Activated CD4-positive, alpha-beta T cell treated with anti-CD3 and anti-CD28 coated beads, Interleukin-2, amount 10 ng/mL, durations not matched to agents 7 days and 5 days (primary cell): ENCODE data around the gene USP6NL. TPM values are rescaled to one million over a fixed set of nuclear protein-coding genes. Genes with fewer than 3 reads are reported as not detected.

Experiments
- CTCF ChIA-PET: fragments of 350-600 bp; sonication (Branson Sonifier 250); formaldehyde crosslinking; loops from one replicate; lab custom pipeline; 2021; ENCODE audit warnings: antibody characterized with exemption; lab: Charles Lee
- POLR2A ChIA-PET: fragments of 350-600 bp; sonication (Branson Sonifier 250); formaldehyde crosslinking; loops from one replicate; lab custom pipeline; 2021; ENCODE audit warnings: antibody characterized with exemption; lab: Charles Lee
- DNase-seq: peaks from one replicate; pipeline ENCODE4 v3.0.0-alpha.2; 2020
- H3K27ac Mint-ChIP-seq: one replicate; pipeline ENCODE4 v1.8.0; 2021; ENCODE audit warnings: mild to moderate bottlenecking, moderate library complexity, mixed read lengths
- H3K27me3 Mint-ChIP-seq: one replicate; pipeline ENCODE4 v1.8.0; 2021; ENCODE audit warnings: mixed read lengths
- H3K36me3 Mint-ChIP-seq: one replicate; pipeline ENCODE4 v1.8.0; 2021; ENCODE audit warnings: low read depth, mixed read lengths
- H3K4me1 Mint-ChIP-seq: one replicate; pipeline ENCODE4 v1.8.0; 2021; ENCODE audit warnings: mixed read lengths
- H3K4me3 Mint-ChIP-seq: one replicate; pipeline ENCODE4 v1.8.0; 2021; ENCODE audit warnings: mild to moderate bottlenecking, moderate library complexity, mixed read lengths
- H3K9me3 Mint-ChIP-seq: one replicate; pipeline ENCODE4 v1.8.0; 2021; ENCODE audit warnings: mixed read lengths
- total RNA-seq, 2 experiments: library from RNA; stranded (reverse); gene quantifications; one replicate each; pipeline ENCODE4 v1.2.3, GENCODE V29; 2021

Gene USP6NL
- 1 to 10 TPM; 3.1 to 4.0 TPM for total RNA-seq

GRCh38 chr10:11611248-11612020 is at the start of gene USP6NL:
USP6NL (minus strand) TSS chr10:11611650; CDS start chr10:11597634, 14,016 bp downstream.
- POLR2A ChIA-PET = no interaction called here
- Mint-ChIP-seq H3K4me3 (peak within 1 kb of the TSS; percentile 85), H3K9me3 (peaks cover 8% of the 10 kb centered on the region), H3K4me1 (peaks cover 48% of the 10 kb centered on the region), H3K36me3 (no peaks in the 10 kb centered on the region), H3K27ac (peak within 1 kb of the TSS; percentile 84), H3K27me3 (peaks cover 34% of the 10 kb centered on the region)
- CTCF ChIA-PET = interaction anchor here (0.7 to 1.7 kb wide), 2 partner anchors 17 to 1332 kb away, joined by 3 read pairs; no protein-coding TSS in a partner anchor
- peak; percentile 56 for DNase-seq

- H3K4me3 Mint-ChIP-seq = no peak overlapping the region
- peaks cover 11% of the 10 kb centered on the region for H3K4me1 Mint-ChIP-seq
- H3K27me3 Mint-ChIP-seq = peaks cover 15% of the 10 kb centered on the region
- H3K27ac Mint-ChIP-seq = no peak overlapping the region
- DNase-seq = no peak
- no peaks in the 10 kb centered on the region for H3K9me3 Mint-ChIP-seq
- ChIA-PET POLR2A (no interaction called here), CTCF (no interaction called here)
- no peaks in the 10 kb centered on the region for H3K36me3 Mint-ChIP-seq
Observed at GRCh38 chr10:11658801-11659368, 47.4 kb upstream of the USP6NL start.

GRCh38 chr10:11655836-11656235 is 44.4 kb upstream of the USP6NL start:
- Mint-ChIP-seq H3K27ac (no peak overlapping the region), H3K4me3 (no peak overlapping the region), H3K9me3 (no peaks in the 10 kb centered on the region), H3K36me3 (no peaks in the 10 kb centered on the region), H3K4me1 (peaks cover under 1% of the 10 kb centered on the region), H3K27me3 (peaks cover 19% of the 10 kb centered on the region)
- ChIA-PET CTCF (interaction anchor here (0.6 kb wide), 1 partner anchor 1667 kb away, joined by 3 read pairs; no protein-coding TSS in a partner anchor), POLR2A (no interaction called here)
- DNase-seq = no peak

- Mint-ChIP-seq H3K9me3 (no peaks in the 10 kb centered on the region), H3K27ac (no peak overlapping the region), H3K4me3 (no peak overlapping the region), H3K27me3 (peaks cover 12% of the 10 kb centered on the region), H3K4me1 (no peaks in the 10 kb centered on the region), H3K36me3 (no peaks in the 10 kb centered on the region)
- DNase-seq = no peak
- CTCF ChIA-PET = interaction anchor here (0.8 to 0.9 kb wide), 2 partner anchors 23 to 156 kb away, joined by 3 read pairs; no protein-coding TSS in a partner anchor
- POLR2A ChIA-PET = no interaction called here
Observed at GRCh38 chr10:11654659-11655058, 43.2 kb upstream of the USP6NL start.

GRCh38 chr10:11653758-11654471 is 42.5 kb upstream of the USP6NL start:
- DNase-seq = no peak
- no peaks in the 10 kb centered on the region for H3K4me1 Mint-ChIP-seq
- H3K9me3 Mint-ChIP-seq = no peaks in the 10 kb centered on the region
- H3K27ac Mint-ChIP-seq = no peak overlapping the region
- peaks cover 12% of the 10 kb centered on the region for H3K27me3 Mint-ChIP-seq
- CTCF ChIA-PET = interaction anchor here (0.8 kb wide), 1 partner anchor 22 kb away, joined by 3 read pairs; no protein-coding TSS in a partner anchor
- no peak overlapping the region for H3K4me3 Mint-ChIP-seq
- POLR2A ChIA-PET = no interaction called here
- H3K36me3 Mint-ChIP-seq = no peaks in the 10 kb centered on the region

- H3K4me1 Mint-ChIP-seq = no peaks in the 10 kb centered on the region
- DNase-seq = no peak
- no peaks in the 10 kb centered on the region for H3K9me3 Mint-ChIP-seq
- CTCF ChIA-PET = no interaction called here
- H3K36me3 Mint-ChIP-seq = no peaks in the 10 kb centered on the region
- H3K4me3 Mint-ChIP-seq = no peak overlapping the region
- peaks cover 3% of the 10 kb centered on the region for H3K27me3 Mint-ChIP-seq
- no peak overlapping the region for H3K27ac Mint-ChIP-seq
- POLR2A ChIA-PET = no interaction called here
Observed at GRCh38 chr10:11647676-11648075, 36.2 kb upstream of the USP6NL start.

GRCh38 chr10:11646450-11646849 is 35.0 kb upstream of the USP6NL start:
- no peak for DNase-seq
- Mint-ChIP-seq H3K4me1 (no peaks in the 10 kb centered on the region), H3K4me3 (no peak overlapping the region), H3K27ac (no peak overlapping the region), H3K36me3 (no peaks in the 10 kb centered on the region), H3K9me3 (no peaks in the 10 kb centered on the region), H3K27me3 (peaks cover 3% of the 10 kb centered on the region)
- ChIA-PET CTCF (interaction anchor here (0.6 kb wide), 1 partner anchor 1308 kb away, joined by 3 read pairs; no protein-coding TSS in a partner anchor), POLR2A (no interaction called here)

- Mint-ChIP-seq H3K4me3 (no peak overlapping the region), H3K27ac (no peak overlapping the region), H3K4me1 (no peaks in the 10 kb centered on the region), H3K36me3 (no peaks in the 10 kb centered on the region), H3K27me3 (peaks cover 23% of the 10 kb centered on the region), H3K9me3 (no peaks in the 10 kb centered on the region)
- no peak for DNase-seq
- ChIA-PET POLR2A (no interaction called here), CTCF (interaction anchor here (0.6 kb wide), 1 partner anchor 1013 kb away, joined by 3 read pairs; no protein-coding TSS in a partner anchor)
Observed at GRCh38 chr10:11643039-11643438, 31.6 kb upstream of the USP6NL start.

GRCh38 chr10:11642566-11642965 is 31.1 kb upstream of the USP6NL start:
- DNase-seq = no peak
- Mint-ChIP-seq H3K4me3 (no peak overlapping the region), H3K27ac (no peak overlapping the region), H3K36me3 (no peaks in the 10 kb centered on the region), H3K4me1 (no peaks in the 10 kb centered on the region), H3K9me3 (no peaks in the 10 kb centered on the region), H3K27me3 (peaks cover 23% of the 10 kb centered on the region)
- ChIA-PET CTCF (no interaction called here), POLR2A (no interaction called here)

- peaks cover 4% of the 10 kb centered on the region for H3K9me3 Mint-ChIP-seq
- DNase-seq = no peak
- peaks cover 4% of the 10 kb centered on the region for H3K4me1 Mint-ChIP-seq
- H3K27me3 Mint-ChIP-seq = peaks cover 33% of the 10 kb centered on the region
- no peak overlapping the region for H3K27ac Mint-ChIP-seq
- H3K36me3 Mint-ChIP-seq = peaks cover 3% of the 10 kb centered on the region
- H3K4me3 Mint-ChIP-seq = no peak overlapping the region
- CTCF ChIA-PET = no interaction called here
- POLR2A ChIA-PET = no interaction called here
Observed at GRCh38 chr10:11639849-11640764, 28.7 kb upstream of the USP6NL start.

GRCh38 chr10:11639362-11639761 is 27.9 kb upstream of the USP6NL start:
- ChIA-PET CTCF (interaction anchor here (0.6 kb wide), 1 partner anchor 30 kb away, joined by 3 read pairs; no protein-coding TSS in a partner anchor), POLR2A (no interaction called here)
- H3K27me3 Mint-ChIP-seq = peaks cover 33% of the 10 kb centered on the region
- H3K4me1 Mint-ChIP-seq = peaks cover 4% of the 10 kb centered on the region
- DNase-seq = no peak
- peaks cover 3% of the 10 kb centered on the region for H3K36me3 Mint-ChIP-seq
- no peak overlapping the region for H3K27ac Mint-ChIP-seq
- peaks cover 6% of the 10 kb centered on the region for H3K9me3 Mint-ChIP-seq
- H3K4me3 Mint-ChIP-seq = no peak overlapping the region
